SK-N-SH (cell line): ENCODE measurements around the gene B3GNT4. TPM values are rescaled to one million over a fixed set of nuclear protein-coding genes. Genes with fewer than 3 reads are reported as not detected.
A peak's percentile ranks its signal among the peaks of the same experiment; 100 is the strongest.
"Not testable (repeated sequence)": the region's sequence is repeated elsewhere in the genome, so short reads cannot be mapped to it uniquely, and the experiment has no call there.

Experiments
- CTCF ChIA-PET: fragments of 300-600, 350-600 bp; formaldehyde crosslinking; extraction: SDS; loops from one replicate; lab custom pipeline; 2021; lab: Yijun Ruan, JAX
- POLR2A ChIA-PET: fragments of 350-600 bp; sonication (Branson Sonifier 250); formaldehyde crosslinking; extraction: SDS; loops from one replicate; lab custom pipeline; 2020; ENCODE audit warnings: antibody characterized with exemption, inconsistent platforms; lab: Yijun Ruan, JAX
- DNase-seq: peaks from one replicate; pipeline ENCODE4 v3.0.0; 2012
- H2AFZ ChIP-seq: fragments of 200-600 bp; sonication (generic); 2 replicates; pipeline ENCODE4 v1.8.1; 2016; ENCODE audit warnings: antibody characterized with exemption, mild to moderate bottlenecking, low read depth
- H3F3A ChIP-seq: fragments of 200-600 bp; sonication (generic); replicated peaks from 2 replicates; pipeline ENCODE3; 2016; ENCODE audit warnings: antibody characterized with exemption, mild to moderate bottlenecking; ENCODE audit not compliant: insufficient read depth
- H3K27ac ChIP-seq, 2 experiments: fragments of 200-500 bp in 1 of 2; fragments of 200-600 bp in 1 of 2; sonication (Bioruptor generic) in 1 of 2; sonication (generic), shearing (Covaris generic) in 1 of 2; 2 replicates each; pipeline versions ENCODE4 v1.5.1 to v1.6.1; 2014 to 2016; ENCODE audit warnings: low read depth in 2 of 2, inconsistent platforms in 1 of 2, low read length in 1 of 2, mild to moderate bottlenecking in 1 of 2, mixed read lengths in 1 of 2
- H3K27me3 ChIP-seq: fragments of 200-600 bp; sonication (generic), shearing (Covaris generic); 2 replicates; pipeline ENCODE4 v1.6.1; 2016; ENCODE audit warnings: mixed run types; ENCODE audit not compliant: insufficient read depth
- H3K36me3 ChIP-seq, 2 experiments: fragments of 200-500 bp in 1 of 2; fragments of 200-600 bp in 1 of 2; sonication (Bioruptor generic) in 1 of 2; sonication (generic) in 1 of 2; replicated peaks in 1 of 2; 2 replicates each; pipeline versions ENCODE3 to v1.5.1; 2014 to 2016; ENCODE audit warnings: low read length in 1 of 2, mild to moderate bottlenecking in 1 of 2; ENCODE audit not compliant: insufficient read depth in 2 of 2, control insufficient read depth in 1 of 2
- H3K4me1 ChIP-seq, 2 experiments: fragments of 200-500 bp in 1 of 2; fragments of 200-600 bp in 1 of 2; sonication (Bioruptor generic) in 1 of 2; sonication (generic), shearing (Covaris generic) in 1 of 2; 2 replicates each; pipeline versions ENCODE4 v1.5.1 to v1.6.1; 2014 to 2016; ENCODE audit warnings: low read depth in 1 of 2, low read length in 1 of 2, mixed run types in 1 of 2; ENCODE audit not compliant: insufficient read depth in 2 of 2, control insufficient read depth in 1 of 2
- H3K4me2 ChIP-seq: fragments of 200-600 bp; sonication (generic), shearing (Covaris generic); 2 replicates; pipeline ENCODE4 v1.6.1; 2017; ENCODE audit warnings: mixed run types
- H3K4me3 ChIP-seq, 2 experiments: fragments of 200-500 bp in 1 of 2; fragments of 200-600 bp in 1 of 2; sonication (Bioruptor generic) in 1 of 2; sonication (generic), shearing (Covaris generic) in 1 of 2; 2 replicates each; pipeline versions ENCODE4 v1.5.1 to v1.8.1; 2014 to 2016; ENCODE audit warnings: low read depth in 2 of 2, inconsistent platforms in 1 of 2, low read length in 1 of 2, mild to moderate bottlenecking in 1 of 2, mixed read lengths in 1 of 2, moderate library complexity in 1 of 2
- H3K79me2 ChIP-seq: fragments of 200-600 bp; sonication (generic); 2 replicates; pipeline ENCODE4 v1.8.1; 2017; ENCODE audit warnings: mild to moderate bottlenecking; ENCODE audit not compliant: insufficient read depth
- H3K9ac ChIP-seq: fragments of 200-600 bp; sonication (generic); 2 replicates; pipeline ENCODE4 v1.6.1; 2017; ENCODE audit warnings: mixed run types
- H3K9me2 ChIP-seq: fragments of 200-600 bp; sonication (generic); 2 replicates; pipeline ENCODE4 v1.6.1; 2017; ENCODE audit warnings: mixed run types
- H3K9me3 ChIP-seq: fragments of 200-600 bp; sonication (generic); 2 replicates; pipeline ENCODE4 v1.6.1; 2017; ENCODE audit warnings: mixed run types, mild to moderate bottlenecking, moderate library complexity
- H4K20me1 ChIP-seq: fragments of 200-600 bp; sonication (generic); 2 replicates; pipeline ENCODE4 v1.6.1; 2017; ENCODE audit warnings: mild to moderate bottlenecking, mixed run types; ENCODE audit not compliant: insufficient read depth
- CHD2 ChIP-seq: fragments of 150-350 bp; IDR thresholded peaks from 2 replicates; pipeline ENCODE4 v1.6.1; 2018; ENCODE audit warnings: low read length; ENCODE audit not compliant: partially characterized antibody
- CTCF ChIP-seq: fragments of 200-600 bp; sonication (generic); IDR thresholded peaks from 2 replicates; pipeline ENCODE4 v1.6.1; 2017; ENCODE audit warnings: antibody characterized with exemption, mild to moderate bottlenecking, moderate library complexity
- EP300 ChIP-seq, 2 experiments: IDR thresholded peaks; 2 replicates each; pipeline versions ENCODE4 v1.4.0 to v1.6.1; 2012; ENCODE audit warnings: borderline replicate concordance in 1 of 2, low read depth in 1 of 2, low read length in 1 of 2
- FOXJ3 ChIP-seq: sonication (generic); formaldehyde crosslinking; IDR thresholded peaks from 2 replicates; pipeline ENCODE4 v1.5.1; 2020; ENCODE audit warnings: mild to moderate bottlenecking, missing genetic modification reagents
- GATA2 ChIP-seq: sonication (generic); formaldehyde crosslinking; IDR thresholded peaks from 2 replicates; pipeline ENCODE4 v1.5.0; 2020; ENCODE audit warnings: mild to moderate bottlenecking, missing genetic modification reagents
- JUND ChIP-seq: IDR thresholded peaks from 2 replicates; pipeline ENCODE4 v1.4.0; 2012
- MXI1 ChIP-seq: IDR thresholded peaks from 2 replicates; pipeline ENCODE4 v1.6.1; 2012; ENCODE audit warnings: mild to moderate bottlenecking, low read depth, low read length, improper control_type of control experiment
- PBX3 ChIP-seq: IDR thresholded peaks from 2 replicates; pipeline ENCODE4; 2012
- RCOR1 ChIP-seq: fragments of 150-350 bp; IDR thresholded peaks from 2 replicates; pipeline ENCODE4 v1.6.1; 2017; ENCODE audit warnings: antibody characterized with exemption, low read length
- TCF12 ChIP-seq: IDR thresholded peaks from 2 replicates; pipeline ENCODE4 v1.4.0; 2012
- YY1 ChIP-seq: IDR thresholded peaks from 2 replicates; pipeline ENCODE4 v1.4.0; 2012; ENCODE audit warnings: low read depth, mild to moderate bottlenecking
- WGBS: methylation state at CpG from one replicate; pipeline ENCODE4 v1.1.6; 2017; ENCODE audit warnings: low lambda C conversion rate; 5-methylcytosine and 5-hydroxymethylcytosine counted together
- polyA plus RNA-seq, 3 experiments: library from polyadenylated mRNA; depleted of rRNA; stranded (reverse); fragments of >200 nt; gene quantifications; 2 replicates each; pipeline ENCODE4 v1.2.3, GENCODE V29; 2012

Gene B3GNT4
- polyA plus RNA-seq, 1 of the 3 experiments (the other 2 are of a cell fraction): 0.81 TPM

- no peak overlapping the region for H2AFZ ChIP-seq
- H3K9me2 ChIP-seq: no peaks in the 10 kb centered on the region
- H3K9ac ChIP-seq: no peak overlapping the region
- TF ChIP-seq JUND (no peak), RCOR1 (peak; percentile 65; the same call in 1 of the 2 replicates), CHD2 (peak; percentile 72), GATA2 (CRISPR knock-in tag) (peak; percentile 68), FOXJ3 (CRISPR knock-in tag) (0 out of 2 replicates have a peak, but pooled peaks have one; percentile 31), CTCF (no peak), EP300 (IDR thresholded peaks at IDR 0.05; ENCODE audit: borderline replicate concordance in 1 of 2, low read depth in 1 of 2, low read length in 1 of 2) (peak in 1 of 2 experiments; percentile 84; a peak in 1 of 4 replicates), MXI1 (0 out of 2 replicates have a peak, but pooled peaks have one; percentile 53), PBX3 (no peak), TCF12 (peak; percentile 59), YY1 (no peak)
- CTCF ChIA-PET: interaction anchor here (0.9 to 5.7 kb wide), 8 partner anchors 10 to 270 kb away, joined by 3 to 30 read pairs (median 4); no protein-coding TSS in a partner anchor
- 0 out of 2 replicates have a peak, but pooled peaks cover under 1% of the 10 kb centered on the region for H4K20me1 ChIP-seq
- H3K4me3 ChIP-seq: no peak overlapping the region
- 79% methylated on average over 6 of the region's 6 CpGs for WGBS
- no peaks in the 10 kb centered on the region for H3K9me3 ChIP-seq
- H3F3A ChIP-seq: peaks cover 11% of the 10 kb centered on the region
- POLR2A ChIA-PET: interaction anchor here (1.6 kb wide), 1 partner anchor 26 kb away, joined by 8 read pairs; no protein-coding TSS in a partner anchor
- peaks cover 0 to 27% of the 10 kb centered on the region in 2 experiments; a peak in 2 of 4 replicates for H3K4me1 ChIP-seq
- H3K27me3 ChIP-seq: no peaks in the 10 kb centered on the region
- H3K4me2 ChIP-seq: no peak overlapping the region
- H3K79me2 ChIP-seq: no peaks in the 10 kb centered on the region
- H3K36me3 ChIP-seq: peaks cover 0 to 6% of the 10 kb centered on the region in 2 experiments
- peak; percentile 78 for DNase-seq
- H3K27ac ChIP-seq: peak overlapping the region in 1 of 2 experiments; percentile 39; a peak in 1 of 4 replicates
Measured at GRCh38 chr12:122202017-122202416, 1.5 kb upstream of the B3GNT4 start.

DNA sequence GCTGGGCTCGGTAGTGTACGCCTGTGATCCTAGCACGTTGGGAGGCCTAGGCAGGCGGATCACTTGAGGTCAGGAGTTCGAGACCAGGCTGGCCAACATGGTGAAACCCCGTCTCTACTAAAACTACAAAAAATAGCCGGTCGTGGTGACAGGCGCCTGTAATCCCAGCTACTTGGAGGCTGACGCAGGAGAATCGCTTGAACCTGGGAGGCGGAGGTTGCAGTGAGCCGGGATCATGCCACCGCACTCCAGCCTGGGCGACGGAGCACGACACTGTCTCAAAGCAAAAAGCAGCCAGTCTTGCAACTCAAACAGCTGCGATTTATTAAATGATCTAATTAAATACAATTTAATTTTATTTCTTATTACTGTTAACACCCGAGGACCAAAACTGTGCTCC, 698 bp upstream of the B3GNT4 start:
- H3K36me3 ChIP-seq: peaks cover 2 to 14% of the 10 kb centered on the region in 2 experiments
- peak overlapping the region; percentile 85 for H2AFZ ChIP-seq
- not testable (repeated sequence) for H3K27me3 ChIP-seq, H3K79me2 ChIP-seq, DNase-seq, H3K9me2 ChIP-seq, H4K20me1 ChIP-seq, H3K9me3 ChIP-seq
- ChIA-PET POLR2A (interaction anchor here (1.0 to 3.4 kb wide), 2 partner anchors 23 to 25 kb away, joined by 7 to 14 read pairs; partner anchors contain the start of gene DIABLO), CTCF (interaction anchor here (0.8 to 5.7 kb wide), 7 partner anchors 11 to 269 kb away, joined by 3 to 30 read pairs (median 3); no protein-coding TSS in a partner anchor)
- peaks cover 12% of the 10 kb centered on the region for H3F3A ChIP-seq
- peaks cover 0 to 27% of the 10 kb centered on the region in 2 experiments; a peak in 2 of 4 replicates for H3K4me1 ChIP-seq
- peak overlapping the region; percentile 55 to 69 for H3K4me3 ChIP-seq
- 0 out of 2 replicates have a peak overlapping the region, but pooled peaks have one; percentile 43 for H3K9ac ChIP-seq
- H3K4me2 ChIP-seq: peak overlapping the region; percentile 82
- peak overlapping the region in 1 of 2 experiments; percentile 39; a peak in 1 of 4 replicates for H3K27ac ChIP-seq
- 68% methylated on average over 19 of the region's 19 CpGs for WGBS
